Neutrophil (primary cell): ENCODE results near the gene BNIP2.
A peak's percentile ranks its signal among the peaks of the same experiment; 100 is the strongest.

ENCODE experiments used
- H3K27ac ChIP-seq: fragments of 200-600 bp; sonication (generic); 2 replicates; pipeline ENCODE4 v1.5.1; 2016; ENCODE audit warnings: mild to moderate bottlenecking, moderate library complexity
- H3K27me3 ChIP-seq: fragments of 200-600 bp; sonication (generic); 2 replicates; pipeline ENCODE4 v1.6.0; 2016; ENCODE audit warnings: mild to moderate bottlenecking
- H3K36me3 ChIP-seq: fragments of 200-600 bp; sonication (generic); 2 replicates; pipeline ENCODE4 v1.5.1; 2017
- H3K4me1 ChIP-seq, 2 experiments: fragments of 200-600 bp in 1 of 2; sonication (generic) in 1 of 2; 1 replicate in 1 of 2; 2 replicates in 1 of 2; pipeline versions ENCODE4 v1.5.1 to v1.6.1; 2013 to 2016; ENCODE audit warnings: low read depth in 1 of 2, low read length in 1 of 2, mild to moderate bottlenecking in 1 of 2, moderate library complexity in 1 of 2; ENCODE audit not compliant: control insufficient read depth in 1 of 2, insufficient read depth in 1 of 2
- H3K4me3 ChIP-seq, 2 experiments: fragments of 200-600 bp in 1 of 2; sonication (generic) in 1 of 2; 1 replicate in 1 of 2; 2 replicates in 1 of 2; pipeline ENCODE4 v1.5.1; 2013 to 2016; ENCODE audit warnings: low read depth in 1 of 2, low read length in 1 of 2, mild to moderate bottlenecking in 1 of 2, moderate library complexity in 1 of 2
- H3K9me3 ChIP-seq: fragments of 200-600 bp; sonication (generic); 2 replicates; pipeline ENCODE4 v1.5.1; 2016
- TF ChIP-seq, protein P1 (sequence below): fragments of 200-600 bp; sonication (generic); IDR thresholded peaks from 2 replicates; pipeline ENCODE4 v1.5.1; 2016; ENCODE audit warnings: antibody characterized with exemption

Gene BNIP2

DNA sequence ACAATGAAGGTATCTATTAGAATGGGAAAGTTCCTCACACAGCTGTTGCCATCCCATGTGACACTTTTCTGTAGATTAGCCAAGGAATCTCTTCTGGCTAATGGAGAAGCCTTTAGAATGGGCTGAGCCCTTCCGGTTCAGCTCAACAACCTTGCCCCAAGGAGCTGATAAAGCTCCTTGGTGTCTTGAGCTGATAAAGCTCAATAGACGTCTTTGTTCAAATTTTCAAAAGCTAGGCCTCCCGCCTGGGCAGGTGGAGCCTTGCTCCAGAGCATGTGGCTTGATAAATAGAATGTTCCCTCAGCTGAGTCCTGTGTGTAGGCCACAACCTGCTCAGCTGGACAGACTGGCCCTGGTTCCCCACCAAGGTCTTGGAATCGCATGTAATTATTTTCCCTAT lies 7.2 kb upstream of the BNIP2 start:
- Histone ChIP-seq H3K4me3 (no peak overlapping the region), H3K27me3 (no peaks in the 10 kb centered on the region), H3K9me3 (no peaks in the 10 kb centered on the region), H3K4me1 (no peaks in the 10 kb centered on the region), H3K36me3 (no peaks in the 10 kb centered on the region), H3K27ac (no peak overlapping the region)
- TF ChIP-seq, protein P1, sequence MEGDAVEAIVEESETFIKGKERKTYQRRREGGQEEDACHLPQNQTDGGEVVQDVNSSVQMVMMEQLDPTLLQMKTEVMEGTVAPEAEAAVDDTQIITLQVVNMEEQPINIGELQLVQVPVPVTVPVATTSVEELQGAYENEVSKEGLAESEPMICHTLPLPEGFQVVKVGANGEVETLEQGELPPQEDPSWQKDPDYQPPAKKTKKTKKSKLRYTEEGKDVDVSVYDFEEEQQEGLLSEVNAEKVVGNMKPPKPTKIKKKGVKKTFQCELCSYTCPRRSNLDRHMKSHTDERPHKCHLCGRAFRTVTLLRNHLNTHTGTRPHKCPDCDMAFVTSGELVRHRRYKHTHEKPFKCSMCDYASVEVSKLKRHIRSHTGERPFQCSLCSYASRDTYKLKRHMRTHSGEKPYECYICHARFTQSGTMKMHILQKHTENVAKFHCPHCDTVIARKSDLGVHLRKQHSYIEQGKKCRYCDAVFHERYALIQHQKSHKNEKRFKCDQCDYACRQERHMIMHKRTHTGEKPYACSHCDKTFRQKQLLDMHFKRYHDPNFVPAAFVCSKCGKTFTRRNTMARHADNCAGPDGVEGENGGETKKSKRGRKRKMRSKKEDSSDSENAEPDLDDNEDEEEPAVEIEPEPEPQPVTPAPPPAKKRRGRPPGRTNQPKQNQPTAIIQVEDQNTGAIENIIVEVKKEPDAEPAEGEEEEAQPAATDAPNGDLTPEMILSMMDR: no peak

DNA sequence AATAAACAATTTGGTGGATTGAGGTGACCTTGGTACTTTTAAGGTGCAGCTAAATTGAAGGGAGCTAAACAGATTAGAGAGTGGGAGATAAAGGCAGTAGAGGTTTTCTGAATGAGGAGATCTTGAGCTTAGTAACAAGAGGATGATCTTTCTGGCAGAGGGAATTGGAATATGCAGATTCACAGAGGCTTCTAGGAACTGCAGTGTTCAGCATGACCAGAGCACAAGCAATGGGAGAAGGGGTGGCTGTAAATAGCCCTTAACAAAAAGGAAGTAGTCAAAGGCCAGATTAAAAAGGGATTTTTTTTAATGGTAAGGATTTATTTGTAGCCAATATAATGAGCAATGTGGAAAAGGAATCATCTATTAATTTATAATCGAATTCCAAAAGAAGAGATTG lies 5.7 kb upstream of the BNIP2 start:
- Histone ChIP-seq H3K36me3 (no peaks in the 10 kb centered on the region), H3K4me3 (no peak overlapping the region), H3K27ac (no peak overlapping the region), H3K4me1 (peaks cover 3 to 5% of the 10 kb centered on the region in 2 experiments), H3K27me3 (no peaks in the 10 kb centered on the region), H3K9me3 (no peaks in the 10 kb centered on the region)
- TF ChIP-seq, protein P1: no peak

DNA sequence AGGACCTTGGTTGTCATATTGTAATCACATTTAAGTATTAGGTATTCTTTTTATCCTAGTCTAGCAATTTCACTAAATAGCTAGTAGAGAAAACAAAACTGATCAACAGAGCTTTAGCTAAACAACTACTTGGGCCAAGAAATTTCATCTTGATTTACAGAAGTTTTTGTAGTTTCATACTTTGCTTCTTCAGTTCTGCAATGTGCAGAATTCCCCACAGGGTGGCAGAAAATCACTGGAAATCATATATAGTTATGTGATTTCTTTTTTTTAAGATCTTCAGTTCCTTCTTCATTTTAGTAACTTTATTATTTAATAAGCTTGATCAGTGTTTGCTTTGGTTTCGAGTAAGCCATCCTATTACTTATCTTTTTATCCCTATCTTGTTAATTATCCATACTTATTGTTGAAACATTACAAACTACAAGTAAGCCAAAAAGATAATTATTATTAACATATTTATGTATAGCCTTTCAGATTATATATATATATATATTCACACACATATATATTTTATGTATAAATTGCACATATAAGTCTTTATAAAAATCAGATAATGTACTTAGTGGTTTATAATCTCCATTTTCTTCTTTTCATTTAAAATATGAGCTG lies 2.2 kb upstream of the BNIP2 start:
- H3K36me3 ChIP-seq: no peaks in the 10 kb centered on the region
- H3K4me3 ChIP-seq: no peak overlapping the region
- H3K27me3 ChIP-seq: no peaks in the 10 kb centered on the region
- H3K27ac ChIP-seq: peak overlapping the region; percentile 43
- no peaks in the 10 kb centered on the region for H3K9me3 ChIP-seq
- TF ChIP-seq, protein P1: peak; percentile 47
- peaks cover 24 to 29% of the 10 kb centered on the region in 2 experiments for H3K4me1 ChIP-seq

DNA sequence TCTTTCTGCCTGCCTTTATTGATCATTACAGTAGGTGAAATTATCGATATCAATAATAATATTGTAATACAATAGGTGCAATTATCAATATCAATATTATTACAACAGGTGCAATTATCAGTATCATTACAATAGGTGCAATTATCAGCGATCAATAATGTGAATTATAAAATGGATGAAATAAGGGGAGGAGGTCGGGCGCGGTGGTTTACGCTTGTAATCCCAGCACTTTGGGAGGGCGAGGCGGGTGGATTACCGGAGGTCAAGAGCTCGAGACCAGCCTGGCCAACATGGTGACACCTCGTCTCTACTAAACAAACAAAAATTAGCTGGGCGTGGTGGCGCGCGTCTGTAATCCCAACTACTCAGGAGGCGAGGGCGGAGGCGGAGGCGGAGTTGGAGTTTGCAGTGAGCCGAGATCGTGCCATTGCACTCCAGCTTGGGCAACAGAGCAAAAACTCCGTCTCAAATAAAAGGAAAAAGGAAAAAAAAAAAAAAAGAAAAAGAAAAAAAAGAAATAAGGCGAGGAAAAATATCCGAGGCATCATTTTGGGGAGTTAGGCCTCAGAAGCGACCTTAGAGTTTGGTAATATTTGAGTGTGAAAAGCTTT lies 611 bp upstream of the BNIP2 start:
- H3K9me3 ChIP-seq: no peaks in the 10 kb centered on the region
- H3K4me1 ChIP-seq: peaks cover 40 to 44% of the 10 kb centered on the region in 2 experiments
- no peaks in the 10 kb centered on the region for H3K27me3 ChIP-seq
- H3K27ac ChIP-seq: peak overlapping the region; percentile 99
- TF ChIP-seq, protein P1: no peak
- H3K36me3 ChIP-seq: no peaks in the 10 kb centered on the region
- peak overlapping the region; percentile 81 to 98 for H3K4me3 ChIP-seq

DNA sequence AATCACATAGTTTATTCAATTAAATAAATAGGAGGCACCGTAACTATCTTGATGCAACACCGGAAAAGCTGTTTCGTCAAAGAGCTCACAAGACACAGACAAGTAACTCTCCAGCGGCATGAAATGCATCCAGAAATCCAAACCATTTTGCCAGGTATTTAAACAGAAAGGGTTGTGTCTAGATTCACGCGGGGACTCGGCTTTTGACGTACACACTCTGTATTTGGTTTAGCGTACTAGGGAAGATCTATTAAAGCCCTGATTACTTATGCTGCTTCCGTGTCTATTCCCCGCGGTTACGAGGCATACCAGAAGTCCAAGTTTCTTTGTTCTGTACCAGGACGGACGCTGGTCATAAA lies 718 bp downstream of the BNIP2 start:
- Histone ChIP-seq H3K4me1 (peaks cover 41 to 48% of the 10 kb centered on the region in 2 experiments), H3K4me3 (peak overlapping the region; percentile 81 to 98), H3K9me3 (no peaks in the 10 kb centered on the region), H3K27me3 (no peaks in the 10 kb centered on the region), H3K27ac (peak overlapping the region; percentile 99), H3K36me3 (no peaks in the 10 kb centered on the region)
- TF ChIP-seq, protein P1: no peak
